ENCODE data around the gene ADAMTS7.
"Not testable (repeated sequence)": the region's sequence is repeated elsewhere in the genome, so short reads cannot be mapped to it uniquely, and the experiment has no call there.

ADAMTS7 gene

GRCh38 chr15:78840661-78841375 is 29.6 kb upstream of the ADAMTS7 start:
- no peak for DNase-seq
- Histone ChIP-seq H3K4me3 (ENCODE audit: low read depth, low read length) (no peak overlapping the region), H3K9me3 (no peaks in the 10 kb centered on the region), H3K36me3 (no peaks in the 10 kb centered on the region), H3K4me1 (no peaks in the 10 kb centered on the region), H3K27me3 (no peaks in the 10 kb centered on the region)
- no peak for TF ChIP-seq CTCF (IDR thresholded peaks at IDR 0.05; ENCODE audit: low read depth, low read length)

- DNase-seq; H3K4me3 ChIP-seq (ENCODE audit: low read depth, low read length); H3K9me3 ChIP-seq; H3K4me1 ChIP-seq; H3K36me3 ChIP-seq; H3K27me3 ChIP-seq: not testable (repeated sequence)
These were observed 27.9 kb upstream of the ADAMTS7 start for GRCh38 chr15:78839151-78839550.

GRCh38 chr15:78838489-78838888 is 27.2 kb upstream of the ADAMTS7 start:
- Histone ChIP-seq H3K36me3 (no peaks in the 10 kb centered on the region), H3K4me1 (no peaks in the 10 kb centered on the region), H3K27me3 (no peaks in the 10 kb centered on the region), H3K4me3 (ENCODE audit: low read depth, low read length) (no peak overlapping the region), H3K9me3 (no peaks in the 10 kb centered on the region)
- no peak for TF ChIP-seq CTCF (IDR thresholded peaks at IDR 0.05; ENCODE audit: low read depth, low read length)
- DNase-seq: no peak

GRCh38 chr15:78837543-78837942 is 26.3 kb upstream of the ADAMTS7 start:
- no peaks in the 10 kb centered on the region for H3K9me3 ChIP-seq
- no peaks in the 10 kb centered on the region for H3K36me3 ChIP-seq
- no peaks in the 10 kb centered on the region for H3K27me3 ChIP-seq
- no peak for TF ChIP-seq CTCF (IDR thresholded peaks at IDR 0.05; ENCODE audit: low read depth, low read length)
- H3K4me3 ChIP-seq (ENCODE audit: low read depth, low read length): no peak overlapping the region
- DNase-seq: no peak
- H3K4me1 ChIP-seq: no peaks in the 10 kb centered on the region

GRCh38 chr15:78837131-78837530 is 25.9 kb upstream of the ADAMTS7 start:
- no peak for DNase-seq
- Histone ChIP-seq H3K4me3 (ENCODE audit: low read depth, low read length) (no peak overlapping the region), H3K9me3 (no peaks in the 10 kb centered on the region), H3K27me3 (no peaks in the 10 kb centered on the region), H3K4me1 (no peaks in the 10 kb centered on the region), H3K36me3 (no peaks in the 10 kb centered on the region)
- no peak for TF ChIP-seq CTCF (IDR thresholded peaks at IDR 0.05; ENCODE audit: low read depth, low read length)

GRCh38 chr15:78836333-78836732 is 25.1 kb upstream of the ADAMTS7 start:
- Histone ChIP-seq H3K9me3 (no peaks in the 10 kb centered on the region), H3K4me1 (no peaks in the 10 kb centered on the region), H3K27me3 (no peaks in the 10 kb centered on the region), H3K4me3 (ENCODE audit: low read depth, low read length) (no peak overlapping the region), H3K36me3 (no peaks in the 10 kb centered on the region)
- no peak for TF ChIP-seq CTCF (IDR thresholded peaks at IDR 0.05; ENCODE audit: low read depth, low read length)
- DNase-seq: no peak

Data from BE2C (cell line).